Measurements from ENCODE around the gene STPG4.

DNA sequence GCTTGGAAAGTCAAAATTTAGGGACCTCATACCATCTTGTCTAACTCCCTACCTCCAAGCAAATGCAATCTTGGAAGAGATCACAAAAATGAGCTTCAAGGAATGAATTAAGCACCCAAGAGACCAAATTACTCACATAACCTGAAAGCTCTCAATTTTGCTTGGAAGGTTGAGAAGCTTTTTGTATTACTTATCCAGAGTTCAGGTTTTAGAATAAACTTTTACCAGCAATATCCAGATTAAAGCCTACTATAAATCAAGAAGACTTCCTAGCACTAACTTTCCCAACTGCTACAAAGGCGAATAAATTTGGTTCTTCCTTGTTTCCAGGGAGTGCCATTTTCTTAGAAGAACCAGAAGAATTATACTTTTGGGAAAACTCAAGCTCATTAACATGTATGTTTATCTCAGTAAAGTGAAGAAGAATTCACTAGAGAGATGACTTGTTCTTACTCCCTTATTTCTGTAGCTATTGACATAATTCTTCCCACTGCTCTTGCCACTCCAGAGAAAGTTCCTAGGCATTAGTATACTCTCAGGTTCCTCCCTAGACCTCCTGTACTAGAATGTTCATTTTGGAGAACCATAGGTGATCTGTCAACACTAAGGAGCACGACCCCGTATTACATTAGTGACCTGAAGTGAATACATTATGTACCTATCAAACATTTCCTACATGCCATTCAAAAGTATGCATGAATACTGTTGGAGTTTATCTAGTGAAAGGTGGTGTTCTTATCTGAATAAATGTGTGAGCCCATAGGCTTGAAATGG lies 18.0 kb upstream of the STPG4 start:
- TF ChIP-seq, protein P1, sequence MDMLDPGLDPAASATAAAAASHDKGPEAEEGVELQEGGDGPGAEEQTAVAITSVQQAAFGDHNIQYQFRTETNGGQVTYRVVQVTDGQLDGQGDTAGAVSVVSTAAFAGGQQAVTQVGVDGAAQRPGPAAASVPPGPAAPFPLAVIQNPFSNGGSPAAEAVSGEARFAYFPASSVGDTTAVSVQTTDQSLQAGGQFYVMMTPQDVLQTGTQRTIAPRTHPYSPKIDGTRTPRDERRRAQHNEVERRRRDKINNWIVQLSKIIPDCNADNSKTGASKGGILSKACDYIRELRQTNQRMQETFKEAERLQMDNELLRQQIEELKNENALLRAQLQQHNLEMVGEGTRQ (IDR thresholded peaks at IDR 0.05; ENCODE audit: low read length) = no peak
- TF ChIP-seq POLR2AphosphoS5 (IDR thresholded peaks at IDR 0.05; ENCODE audit: low read depth, low read length) = no peak
- TF ChIP-seq, protein P2, sequence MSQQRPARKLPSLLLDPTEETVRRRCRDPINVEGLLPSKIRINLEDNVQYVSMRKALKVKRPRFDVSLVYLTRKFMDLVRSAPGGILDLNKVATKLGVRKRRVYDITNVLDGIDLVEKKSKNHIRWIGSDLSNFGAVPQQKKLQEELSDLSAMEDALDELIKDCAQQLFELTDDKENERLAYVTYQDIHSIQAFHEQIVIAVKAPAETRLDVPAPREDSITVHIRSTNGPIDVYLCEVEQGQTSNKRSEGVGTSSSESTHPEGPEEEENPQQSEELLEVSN (IDR thresholded peaks at IDR 0.05) = no peak
- TF ChIP-seq, protein P3, sequence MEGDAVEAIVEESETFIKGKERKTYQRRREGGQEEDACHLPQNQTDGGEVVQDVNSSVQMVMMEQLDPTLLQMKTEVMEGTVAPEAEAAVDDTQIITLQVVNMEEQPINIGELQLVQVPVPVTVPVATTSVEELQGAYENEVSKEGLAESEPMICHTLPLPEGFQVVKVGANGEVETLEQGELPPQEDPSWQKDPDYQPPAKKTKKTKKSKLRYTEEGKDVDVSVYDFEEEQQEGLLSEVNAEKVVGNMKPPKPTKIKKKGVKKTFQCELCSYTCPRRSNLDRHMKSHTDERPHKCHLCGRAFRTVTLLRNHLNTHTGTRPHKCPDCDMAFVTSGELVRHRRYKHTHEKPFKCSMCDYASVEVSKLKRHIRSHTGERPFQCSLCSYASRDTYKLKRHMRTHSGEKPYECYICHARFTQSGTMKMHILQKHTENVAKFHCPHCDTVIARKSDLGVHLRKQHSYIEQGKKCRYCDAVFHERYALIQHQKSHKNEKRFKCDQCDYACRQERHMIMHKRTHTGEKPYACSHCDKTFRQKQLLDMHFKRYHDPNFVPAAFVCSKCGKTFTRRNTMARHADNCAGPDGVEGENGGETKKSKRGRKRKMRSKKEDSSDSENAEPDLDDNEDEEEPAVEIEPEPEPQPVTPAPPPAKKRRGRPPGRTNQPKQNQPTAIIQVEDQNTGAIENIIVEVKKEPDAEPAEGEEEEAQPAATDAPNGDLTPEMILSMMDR (IDR thresholded peaks at IDR 0.05; ENCODE audit: control extremely low read depth in 1 of 3, insufficient read depth in 1 of 3, low read depth in 1 of 3, low read length in 3 of 3) = no peak
- TF ChIP-seq TBP (IDR thresholded peaks at IDR 0.05; ENCODE audit: low read depth, low read length) = no peak

All from H1 (cell line).